Stomach smooth muscle (tissue), 2 donors: ENCODE data around the gene NUDT10.
"Not testable (repeated sequence)": the region's sequence is repeated elsewhere in the genome, so short reads cannot be mapped to it uniquely, and the experiment has no call there.

Experiments used
- H3K27ac ChIP-seq: one replicate; pipeline ENCODE4 v1.7.0; 2013; ENCODE audit warnings: mild to moderate bottlenecking, low read length, inconsistent platforms
- H3K27me3 ChIP-seq, 2 donors: one replicate each; pipeline ENCODE4 v1.7.0; 2013; ENCODE audit warnings: low read length in 2 of 2; ENCODE audit not compliant: insufficient read depth in 2 of 2, control insufficient read depth in 1 of 2
- H3K36me3 ChIP-seq, 2 donors: one replicate each; pipeline ENCODE4 v1.7.0; 2013; ENCODE audit warnings: low read length in 2 of 2; ENCODE audit not compliant: control insufficient read depth in 2 of 2, insufficient read depth in 2 of 2
- H3K4me1 ChIP-seq: one replicate; pipeline ENCODE4 v1.7.0; 2013; ENCODE audit warnings: low read length; ENCODE audit not compliant: control insufficient read depth, insufficient read depth
- H3K4me3 ChIP-seq, 2 donors: one replicate each; pipeline ENCODE4 v1.7.0; 2013; ENCODE audit warnings: low read length in 2 of 2
- H3K9ac ChIP-seq, 2 donors: one replicate each; pipeline ENCODE4 v1.7.0; 2013; ENCODE audit warnings: low read length in 2 of 2, mild to moderate bottlenecking in 1 of 2
- H3K9me3 ChIP-seq, 2 donors: one replicate each; pipeline ENCODE4 v1.7.0; 2013; ENCODE audit warnings: low read length in 2 of 2; ENCODE audit not compliant: control insufficient read depth in 2 of 2
- donor health status: healthy.
- donor health status: Pancreatic carcinoma.

NUDT10 gene

DNA sequence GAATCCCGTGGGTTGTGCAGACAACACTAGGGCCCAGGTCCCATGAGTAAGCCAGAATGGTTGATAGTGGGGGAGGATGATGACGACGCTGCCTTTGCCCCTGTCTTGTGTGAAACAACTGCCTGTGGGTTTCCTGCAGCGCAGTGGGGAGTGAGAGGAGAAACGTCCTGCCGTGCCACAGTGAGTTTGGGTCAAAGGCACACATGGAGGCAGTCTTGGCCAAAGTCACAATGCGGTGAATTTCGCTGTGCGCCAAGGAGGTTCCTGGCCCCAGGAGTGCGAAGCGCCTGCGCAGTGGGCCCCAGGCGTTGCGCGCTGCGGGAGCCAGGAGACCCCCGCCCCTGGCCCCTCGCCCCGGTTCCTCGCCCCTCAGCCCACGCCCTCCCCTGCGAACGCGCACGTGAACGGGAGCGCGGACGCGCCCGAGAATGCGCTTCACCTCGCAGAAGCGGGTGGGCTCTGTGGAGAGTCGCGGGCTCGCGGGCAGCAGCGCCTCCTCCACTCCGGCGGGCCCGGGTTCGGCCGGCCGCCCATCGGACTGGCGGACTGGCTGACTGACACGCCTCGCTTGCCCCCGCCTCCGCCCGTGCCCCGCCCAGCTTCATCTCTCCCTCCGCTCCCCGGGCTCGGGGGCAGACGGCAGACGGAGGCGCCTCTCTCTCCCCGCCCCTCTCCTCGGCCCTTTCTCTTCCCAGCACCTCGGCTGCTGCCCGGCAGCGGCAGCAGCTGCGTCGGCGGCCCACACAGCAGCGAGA, at the start of gene NUDT10:
NUDT10 (plus strand) TSS at position 635 of the 755 bp plus-strand sequence. CDS start 144 bp downstream, outside the sequence.
- H3K9ac ChIP-seq = no peak within 1 kb of the TSS
- peak within 1 kb of the TSS; percentile 51 to 64 for H3K4me3 ChIP-seq
- no peaks in the 10 kb centered on the region for H3K9me3 ChIP-seq
- H3K27me3 ChIP-seq = peaks cover 0 to 10% of the 10 kb centered on the region in 2 donors
- H3K27ac ChIP-seq = no peak within 1 kb of the TSS
- H3K36me3 ChIP-seq = no peaks in the 10 kb centered on the region
- H3K4me1 ChIP-seq = no peaks in the 10 kb centered on the region

DNA sequence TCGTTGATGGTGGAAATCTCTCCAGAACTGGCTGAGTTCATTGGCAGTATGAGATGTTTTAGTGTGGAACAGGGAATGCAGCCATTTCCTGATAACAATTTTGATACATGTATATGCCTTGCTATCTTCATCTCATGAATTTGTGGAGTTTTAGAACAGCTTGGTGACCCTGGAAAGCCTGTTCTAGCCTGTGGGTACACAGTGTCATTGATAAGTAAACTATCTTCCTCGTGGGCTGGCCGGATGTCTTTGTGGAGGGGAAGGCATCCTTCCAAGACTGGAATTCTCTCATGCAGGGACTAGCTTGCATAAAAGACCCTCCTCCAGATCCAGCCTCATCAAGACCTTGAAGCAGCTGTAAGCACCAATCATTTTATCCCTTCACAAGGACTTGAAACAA, 40.2 kb upstream of the NUDT10 start:
- no peak overlapping the region for H3K4me3 ChIP-seq
- no peak overlapping the region for H3K27ac ChIP-seq
- no peaks in the 10 kb centered on the region for H3K4me1 ChIP-seq
- no peaks in the 10 kb centered on the region for H3K36me3 ChIP-seq
- no peaks in the 10 kb centered on the region for H3K27me3 ChIP-seq
- no peak overlapping the region for H3K9ac ChIP-seq
- H3K9me3 ChIP-seq = no peaks in the 10 kb centered on the region

GRCh38 chrX:51296138-51296537, 36.5 kb upstream of the NUDT10 start:
- Histone ChIP-seq H3K4me1 (no peaks in the 10 kb centered on the region), H3K4me3 (no peak overlapping the region), H3K27me3 (peaks cover 0 to 2% of the 10 kb centered on the region in 2 donors), H3K36me3 (no peaks in the 10 kb centered on the region), H3K27ac (no peak overlapping the region), H3K9me3 (no peaks in the 10 kb centered on the region), H3K9ac (no peak overlapping the region)

DNA sequence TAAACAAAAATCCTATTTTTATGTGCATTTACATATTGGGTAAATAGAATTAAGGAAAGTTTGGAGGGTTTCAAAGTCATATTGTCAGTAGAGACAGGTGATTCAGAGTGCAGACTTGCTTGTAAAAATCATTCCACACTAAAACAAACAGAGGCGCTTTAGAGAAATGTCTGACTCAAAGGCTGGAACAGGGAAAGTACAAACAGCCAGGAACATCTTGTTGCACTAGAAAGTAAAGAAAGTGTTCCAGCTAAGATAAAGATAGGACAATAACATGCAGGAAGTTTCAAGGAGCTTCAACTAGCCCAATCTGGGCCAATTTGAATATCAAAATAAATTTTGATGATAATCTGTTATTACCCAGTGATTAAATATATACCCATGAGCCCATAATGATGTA, 16.4 kb upstream of the NUDT10 start:
- H3K4me3 ChIP-seq = no peak overlapping the region

DNA sequence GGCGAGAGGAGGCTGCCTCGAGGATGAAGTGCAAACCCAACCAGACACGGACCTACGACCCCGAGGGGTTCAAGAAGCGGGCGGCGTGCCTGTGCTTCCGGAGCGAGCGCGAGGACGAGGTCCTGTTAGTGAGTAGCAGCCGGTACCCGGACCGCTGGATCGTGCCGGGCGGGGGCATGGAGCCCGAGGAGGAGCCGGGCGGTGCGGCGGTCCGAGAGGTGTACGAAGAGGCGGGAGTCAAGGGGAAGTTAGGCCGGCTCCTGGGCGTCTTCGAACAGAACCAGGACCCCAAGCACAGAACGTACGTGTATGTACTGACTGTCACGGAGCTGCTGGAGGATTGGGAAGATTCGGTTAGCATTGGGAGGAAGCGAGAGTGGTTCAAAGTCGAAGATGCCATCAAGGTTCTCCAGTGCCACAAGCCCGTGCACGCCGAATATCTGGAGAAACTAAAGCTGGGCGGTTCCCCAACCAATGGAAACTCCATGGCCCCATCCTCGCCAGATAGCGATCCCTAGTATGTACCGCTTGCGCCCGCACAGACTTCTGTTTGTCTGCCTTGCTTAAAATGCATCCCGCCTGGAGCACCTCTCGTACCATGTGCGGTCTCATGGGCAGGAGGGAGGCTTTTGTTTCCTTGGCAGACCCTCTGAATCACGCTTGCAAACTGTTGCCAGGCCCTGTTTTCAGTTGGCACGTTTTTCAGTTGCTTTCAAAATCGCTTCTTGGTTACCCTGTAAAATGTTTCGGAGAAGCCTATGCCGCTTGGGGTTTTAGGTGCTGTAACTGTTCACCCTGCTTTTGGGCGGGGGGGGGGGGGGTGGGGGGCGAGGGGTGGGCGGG, 542 bp downstream of the NUDT10 start:
- Histone ChIP-seq H3K27me3 (peaks cover 0 to 12% of the 10 kb centered on the region in 2 donors), H3K4me3 (peak overlapping the region; percentile 51 to 64)
- not testable (repeated sequence) for H3K27ac ChIP-seq, H3K36me3 ChIP-seq, H3K9me3 ChIP-seq, H3K4me1 ChIP-seq, H3K9ac ChIP-seq

More for the DNA sequence above, 16.4 kb upstream of the NUDT10 start:
- no peak overlapping the region for H3K9ac ChIP-seq
- H3K4me1 ChIP-seq = no peaks in the 10 kb centered on the region
- H3K36me3 ChIP-seq = no peaks in the 10 kb centered on the region
- no peak overlapping the region for H3K27ac ChIP-seq
- no peaks in the 10 kb centered on the region for H3K27me3 ChIP-seq
- H3K9me3 ChIP-seq = no peaks in the 10 kb centered on the region

DNA sequence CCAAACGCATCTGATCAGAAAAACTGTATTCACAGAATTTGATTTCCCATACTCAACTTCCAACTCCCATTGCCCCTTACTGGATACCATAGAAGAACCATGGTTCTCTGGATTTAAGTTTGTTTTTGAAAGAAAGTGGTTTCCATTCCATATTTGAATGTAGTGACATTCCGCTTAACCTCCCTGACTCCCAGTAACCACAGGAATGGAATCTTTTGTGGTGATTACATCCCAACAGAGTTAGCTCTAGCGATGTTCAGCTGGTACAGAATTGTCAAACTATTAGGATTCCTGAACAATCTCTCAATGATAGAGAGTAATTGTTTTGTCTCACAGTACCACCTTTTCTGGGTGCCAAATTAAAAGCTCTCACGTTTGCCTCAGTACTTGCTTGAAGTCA, 1.7 kb downstream of the NUDT10 start:
- H3K27me3 ChIP-seq = peaks cover 0 to 12% of the 10 kb centered on the region in 2 donors
- no peaks in the 10 kb centered on the region for H3K9me3 ChIP-seq
- H3K27ac ChIP-seq = no peak overlapping the region

DNA sequence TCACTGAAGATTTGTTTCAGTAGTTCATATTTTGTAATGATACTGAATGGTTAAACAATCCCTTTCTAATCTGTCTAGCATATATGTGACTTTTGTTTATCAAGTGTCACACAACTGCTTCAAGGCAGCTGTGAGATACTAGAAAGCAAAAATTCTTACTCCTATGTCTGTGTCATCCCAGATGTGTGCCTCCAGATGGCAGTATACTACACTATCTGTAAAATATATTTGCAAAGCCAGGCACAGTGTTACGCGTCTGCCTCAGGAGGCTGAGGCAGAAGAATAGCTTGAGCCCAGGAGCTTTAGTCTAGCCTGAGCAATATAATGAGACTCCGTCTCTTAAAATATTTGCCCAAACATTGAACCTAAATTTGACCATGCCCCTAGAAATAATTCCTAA, 4.0 kb downstream of the NUDT10 start:
- no peak overlapping the region for H3K4me3 ChIP-seq
- H3K27me3 ChIP-seq = peaks cover 0 to 8% of the 10 kb centered on the region in 2 donors

More for the DNA sequence above, 1.7 kb downstream of the NUDT10 start:
- Histone ChIP-seq H3K36me3 (no peaks in the 10 kb centered on the region), H3K9ac (no peak overlapping the region), H3K4me1 (no peaks in the 10 kb centered on the region), H3K4me3 (no peak overlapping the region)

GRCh38 chrX:51361251-51361650, 28.6 kb downstream of the NUDT10 start:
- Histone ChIP-seq H3K4me3 (no peak overlapping the region), H3K36me3 (no peaks in the 10 kb centered on the region), H3K27ac (no peak overlapping the region), H3K27me3 (peaks cover 0 to 4% of the 10 kb centered on the region in 2 donors), H3K9ac (no peak overlapping the region), H3K9me3 (peaks cover 0 to 3% of the 10 kb centered on the region in 2 donors), H3K4me1 (no peaks in the 10 kb centered on the region)

More for the DNA sequence above, 4.0 kb downstream of the NUDT10 start:
- no peak overlapping the region for H3K9ac ChIP-seq
- H3K4me1 ChIP-seq = no peaks in the 10 kb centered on the region
- no peaks in the 10 kb centered on the region for H3K36me3 ChIP-seq
- H3K27ac ChIP-seq = no peak overlapping the region
- no peaks in the 10 kb centered on the region for H3K9me3 ChIP-seq

DNA sequence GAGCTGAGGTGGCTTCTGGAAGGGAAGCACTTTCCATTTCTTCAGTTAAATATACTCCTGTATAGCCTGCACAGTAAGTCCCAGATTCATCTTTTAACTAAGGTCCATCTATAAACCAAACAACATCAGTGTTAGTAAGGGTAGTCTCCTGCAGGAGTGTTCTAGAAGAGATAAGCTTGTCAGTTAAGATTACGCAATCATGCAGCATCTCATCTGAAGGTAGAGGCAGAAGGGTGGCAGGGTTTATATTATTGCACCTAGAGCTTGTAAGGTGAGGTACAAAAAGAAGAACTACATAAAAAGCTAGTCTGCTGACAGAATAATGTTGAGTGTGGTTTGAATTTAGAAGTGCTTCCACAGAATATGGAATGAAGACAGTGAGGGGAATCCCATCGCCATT, 44.0 kb downstream of the NUDT10 start:
- H3K9ac ChIP-seq = no peak overlapping the region
- no peaks in the 10 kb centered on the region for H3K27me3 ChIP-seq
- H3K4me3 ChIP-seq = no peak overlapping the region
- H3K4me1 ChIP-seq = no peaks in the 10 kb centered on the region
- H3K36me3 ChIP-seq = no peaks in the 10 kb centered on the region
- no peak overlapping the region for H3K27ac ChIP-seq
- H3K9me3 ChIP-seq = no peaks in the 10 kb centered on the region
